ENCODE measurements around the gene AJUBA. TPM values are rescaled to one million over a fixed set of nuclear protein-coding genes. Genes with fewer than 3 reads are reported as not detected.
"Not testable (repeated sequence)": the region's sequence is repeated elsewhere in the genome, so short reads cannot be mapped to it uniquely, and the experiment has no call there.

AJUBA gene
- total RNA-seq, 1 experiment from 2014 or later, result 32.7 TPM

DNA sequence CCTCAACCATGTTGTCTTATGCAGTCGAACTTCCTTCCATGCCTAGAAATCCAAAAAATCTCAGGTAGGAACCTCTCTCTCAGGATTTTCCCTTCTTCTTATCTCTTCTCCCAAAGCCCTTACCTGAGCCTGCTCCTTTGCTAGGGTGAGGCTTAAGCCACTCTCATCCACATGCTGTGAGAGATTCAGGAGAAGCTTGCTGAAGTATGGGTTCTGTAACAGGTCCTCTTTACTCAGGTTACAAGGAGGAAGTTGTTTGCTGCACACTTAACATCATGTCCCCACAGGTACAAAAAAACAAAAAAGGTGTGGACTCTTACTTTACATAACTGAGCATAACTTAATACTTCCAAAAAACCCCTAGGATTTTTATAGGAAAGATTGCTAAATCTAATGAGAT, 29.9 kb downstream of the AJUBA start:
- TF ChIP-seq, protein P1, sequence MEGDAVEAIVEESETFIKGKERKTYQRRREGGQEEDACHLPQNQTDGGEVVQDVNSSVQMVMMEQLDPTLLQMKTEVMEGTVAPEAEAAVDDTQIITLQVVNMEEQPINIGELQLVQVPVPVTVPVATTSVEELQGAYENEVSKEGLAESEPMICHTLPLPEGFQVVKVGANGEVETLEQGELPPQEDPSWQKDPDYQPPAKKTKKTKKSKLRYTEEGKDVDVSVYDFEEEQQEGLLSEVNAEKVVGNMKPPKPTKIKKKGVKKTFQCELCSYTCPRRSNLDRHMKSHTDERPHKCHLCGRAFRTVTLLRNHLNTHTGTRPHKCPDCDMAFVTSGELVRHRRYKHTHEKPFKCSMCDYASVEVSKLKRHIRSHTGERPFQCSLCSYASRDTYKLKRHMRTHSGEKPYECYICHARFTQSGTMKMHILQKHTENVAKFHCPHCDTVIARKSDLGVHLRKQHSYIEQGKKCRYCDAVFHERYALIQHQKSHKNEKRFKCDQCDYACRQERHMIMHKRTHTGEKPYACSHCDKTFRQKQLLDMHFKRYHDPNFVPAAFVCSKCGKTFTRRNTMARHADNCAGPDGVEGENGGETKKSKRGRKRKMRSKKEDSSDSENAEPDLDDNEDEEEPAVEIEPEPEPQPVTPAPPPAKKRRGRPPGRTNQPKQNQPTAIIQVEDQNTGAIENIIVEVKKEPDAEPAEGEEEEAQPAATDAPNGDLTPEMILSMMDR (IDR thresholded peaks at IDR 0.05; ENCODE audit: unreplicated experiment), result no peak
- intact Hi-C loops (cut with micrococcal nuclease; ENCODE audit: unreplicated experiment), result no loop called here
- Mint-ChIP-seq H3K4me3 (ENCODE audit: low read depth, unreplicated experiment) (no peak overlapping the region), H3K36me3 (ENCODE audit: insufficient read depth, unreplicated experiment) (peaks cover 27% of the 10 kb centered on the region), H3K9me3 (ENCODE audit: low read depth, unreplicated experiment) (no peaks in the 10 kb centered on the region), H3K27ac (ENCODE audit: unreplicated experiment) (no peak overlapping the region), H3K27me3 (ENCODE audit: unreplicated experiment) (no peaks in the 10 kb centered on the region), H3K4me1 (ENCODE audit: low read depth, unreplicated experiment) (peaks cover 11% of the 10 kb centered on the region)
- CTCF ChIA-PET, result no interaction called here
- BruUV-seq (replicated peaks), result no TSS peak
- DNase-seq, result no peak

DNA sequence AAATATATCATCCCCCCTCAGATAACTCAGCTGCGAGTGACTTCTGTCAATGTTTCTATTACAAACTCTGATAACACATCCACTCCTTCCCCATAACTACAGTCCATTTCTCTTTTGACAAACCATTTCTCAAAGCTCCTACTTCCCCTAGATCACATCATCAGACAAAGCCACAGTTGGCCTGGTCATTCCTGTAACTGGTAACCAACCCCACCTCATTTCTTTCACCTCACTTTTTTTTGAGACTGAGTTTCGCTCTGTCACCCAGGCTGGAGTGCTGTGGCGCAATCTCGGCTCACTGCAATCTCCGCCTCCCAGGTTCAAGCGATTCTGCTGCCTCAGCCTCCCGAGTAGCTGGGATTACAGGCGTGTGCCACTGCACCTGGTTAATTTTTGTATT, 30.6 kb downstream of the AJUBA start:
- CTCF ChIA-PET; BruUV-seq (replicated peaks); H3K9me3 Mint-ChIP-seq (ENCODE audit: low read depth, unreplicated experiment); H3K4me3 Mint-ChIP-seq (ENCODE audit: low read depth, unreplicated experiment); DNase-seq; intact Hi-C loops (cut with micrococcal nuclease; ENCODE audit: unreplicated experiment); H3K27ac Mint-ChIP-seq (ENCODE audit: unreplicated experiment); H3K27me3 Mint-ChIP-seq (ENCODE audit: unreplicated experiment): not testable (repeated sequence)
- Mint-ChIP-seq H3K36me3 (ENCODE audit: insufficient read depth, unreplicated experiment) (peaks cover 27% of the 10 kb centered on the region), H3K4me1 (ENCODE audit: low read depth, unreplicated experiment) (peaks cover 11% of the 10 kb centered on the region)

DNA sequence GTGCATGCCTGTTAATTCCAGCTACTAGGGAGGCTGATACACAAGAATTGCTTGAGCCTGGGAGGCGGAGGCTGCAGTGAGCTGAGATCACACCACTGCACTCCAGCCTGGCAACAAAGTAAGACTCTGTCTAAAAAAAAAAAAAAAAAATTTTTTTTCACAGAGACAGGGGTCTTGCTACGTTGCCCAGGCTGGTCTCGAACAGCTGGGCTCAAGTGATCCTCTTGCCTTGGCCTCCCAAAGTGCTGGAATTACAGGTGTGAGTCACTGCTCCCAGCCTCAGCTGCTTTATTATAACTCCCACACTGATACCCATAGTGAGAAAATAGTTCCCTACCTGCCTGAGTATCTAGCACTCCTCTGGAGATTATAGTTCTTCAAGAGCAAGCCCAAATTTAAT, 36.7 kb downstream of the AJUBA start:
- Mint-ChIP-seq H3K9me3 (ENCODE audit: low read depth, unreplicated experiment) (no peaks in the 10 kb centered on the region), H3K4me3 (ENCODE audit: low read depth, unreplicated experiment) (no peak overlapping the region), H3K36me3 (ENCODE audit: insufficient read depth, unreplicated experiment) (peaks cover 5% of the 10 kb centered on the region), H3K4me1 (ENCODE audit: low read depth, unreplicated experiment) (no peaks in the 10 kb centered on the region), H3K27ac (ENCODE audit: unreplicated experiment) (no peak overlapping the region), H3K27me3 (ENCODE audit: unreplicated experiment) (no peaks in the 10 kb centered on the region)
- DNase-seq, result no peak
- TF ChIP-seq, protein P1 (IDR thresholded peaks at IDR 0.05; ENCODE audit: unreplicated experiment), result no peak
- CTCF ChIA-PET, result no interaction called here
- intact Hi-C loops (cut with micrococcal nuclease; ENCODE audit: unreplicated experiment), result no loop called here
- no TSS peak for BruUV-seq (replicated peaks)

DNA sequence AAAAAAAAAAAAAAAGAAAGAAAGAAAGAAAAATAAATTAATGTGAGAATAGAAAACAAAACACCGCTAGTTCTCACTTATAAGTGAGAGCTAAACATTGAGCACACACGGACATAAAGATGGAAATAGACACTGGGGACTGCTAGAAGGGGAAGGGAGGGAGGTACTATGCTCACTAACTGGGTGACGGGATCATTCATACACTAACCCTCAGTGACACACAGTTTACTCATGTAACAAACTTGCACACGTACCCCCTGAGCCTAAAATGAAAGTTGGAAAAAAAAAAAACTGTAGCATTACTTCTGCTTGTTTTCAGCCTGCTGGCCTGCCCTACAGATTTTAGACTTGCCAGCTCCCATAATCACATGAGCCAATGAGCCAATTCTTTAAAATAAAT, 42.7 kb downstream of the AJUBA start:
- Mint-ChIP-seq H3K36me3 (ENCODE audit: insufficient read depth, unreplicated experiment) (no peaks in the 10 kb centered on the region), H3K27ac (ENCODE audit: unreplicated experiment) (no peak overlapping the region), H3K4me3 (ENCODE audit: low read depth, unreplicated experiment) (no peak overlapping the region), H3K9me3 (ENCODE audit: low read depth, unreplicated experiment) (no peaks in the 10 kb centered on the region), H3K4me1 (ENCODE audit: low read depth, unreplicated experiment) (no peaks in the 10 kb centered on the region), H3K27me3 (ENCODE audit: unreplicated experiment) (no peaks in the 10 kb centered on the region)
- no TSS peak for BruUV-seq (replicated peaks)
- intact Hi-C loops (cut with micrococcal nuclease; ENCODE audit: unreplicated experiment), result no loop called here
- DNase-seq, result no peak
- CTCF ChIA-PET, result interaction anchor here (0.7 kb wide), 2 partner anchors 24 to 129 kb away, joined by 3 to 4 read pairs; no protein-coding TSS in a partner anchor
- TF ChIP-seq, protein P1 (IDR thresholded peaks at IDR 0.05; ENCODE audit: unreplicated experiment), result no peak

DNA sequence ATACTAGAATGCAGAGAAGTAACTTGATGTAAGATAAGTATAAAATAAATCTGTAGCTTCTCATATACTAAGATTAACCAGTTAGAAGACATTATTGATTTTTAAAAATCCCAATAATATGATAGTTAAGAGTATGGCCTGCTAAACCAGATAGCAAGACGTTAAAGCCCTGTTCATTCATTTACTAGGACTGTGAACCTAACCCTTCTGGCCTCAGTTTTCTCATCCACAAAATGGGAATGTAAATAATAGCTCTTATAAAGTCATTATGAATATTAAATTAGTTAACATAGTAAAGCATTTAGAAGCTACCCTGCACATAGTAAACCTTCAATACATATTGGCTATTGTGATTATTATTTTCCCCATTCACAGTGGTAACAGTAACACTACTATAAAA, 47.2 kb downstream of the AJUBA start:
- TF ChIP-seq, protein P1 (IDR thresholded peaks at IDR 0.05; ENCODE audit: unreplicated experiment), result no peak
- no peaks in the 10 kb centered on the region for H3K27me3 Mint-ChIP-seq (ENCODE audit: unreplicated experiment)
- no peaks in the 10 kb centered on the region for H3K9me3 Mint-ChIP-seq (ENCODE audit: low read depth, unreplicated experiment)
- DNase-seq, result no peak
- no TSS peak for BruUV-seq (replicated peaks)
- no peaks in the 10 kb centered on the region for H3K4me1 Mint-ChIP-seq (ENCODE audit: low read depth, unreplicated experiment)
- CTCF ChIA-PET, result no interaction called here
- H3K27ac Mint-ChIP-seq (ENCODE audit: unreplicated experiment), result no peak overlapping the region
- no peaks in the 10 kb centered on the region for H3K36me3 Mint-ChIP-seq (ENCODE audit: insufficient read depth, unreplicated experiment)
- intact Hi-C loops (cut with micrococcal nuclease; ENCODE audit: unreplicated experiment), result no loop called here
- H3K4me3 Mint-ChIP-seq (ENCODE audit: low read depth, unreplicated experiment), result no peak overlapping the region

Measured in Calu3 (cell line).